ENCODE results near the gene IFT81. TPM values are rescaled to one million over a fixed set of nuclear protein-coding genes. Genes with fewer than 3 reads are reported as not detected.
A peak's percentile ranks its signal among the peaks of the same experiment; 100 is the strongest.

The IFT81 gene
- total and polyA plus RNA-seq, 2 donors (not counting 1 experiment from before 2014, with no cell fraction given) = 0.43 to 6.8 TPM

- ChIA-PET POLR2A (interaction anchor here (0.6 kb wide), 1 partner anchor 46 kb away, joined by 3 read pairs; no protein-coding TSS in a partner anchor), CTCF (interaction anchor here (0.8 to 1.1 kb wide), 2 partner anchors 14 to 35 kb away, joined by 3 read pairs; no protein-coding TSS in a partner anchor)
- Histone ChIP-seq H3K27ac (ENCODE audit: low read length in 2 of 2) (no peak overlapping the region), H3K79me2 (ENCODE audit: control insufficient read depth, insufficient read depth, low read length) (no peaks in the 10 kb centered on the region), H3K4me2 (replicated peaks; ENCODE audit: low read depth, low read length, poor library complexity, severe bottlenecking) (no peak overlapping the region), H3K27me3 (replicated peaks in 1 of 4; ENCODE audit: control extremely low read depth in 1 of 4, control insufficient read depth in 3 of 4, insufficient read depth in 4 of 4, low read length in 3 of 4) (no peaks in the 10 kb centered on the region), H4K20me1 (ENCODE audit: control insufficient read depth, insufficient read depth, low read length, poor library complexity, severe bottlenecking) (no peaks in the 10 kb centered on the region), H3K9ac (ENCODE audit: low read length) (no peak overlapping the region), H3K4me1 (ENCODE audit: control insufficient read depth in 2 of 2, insufficient read depth in 2 of 2, low read length in 2 of 2) (peaks cover 29 to 33% of the 10 kb centered on the region in 2 donors), H3K36me3 (replicated peaks in 1 of 2; ENCODE audit: control extremely low read depth in 1 of 2, control insufficient read depth in 1 of 2, extremely low read depth in 1 of 2, insufficient read depth in 2 of 2, low read length in 1 of 2) (no peaks in the 10 kb centered on the region), H3K9me3 (ENCODE audit: control extremely low read depth in 1 of 3, control insufficient read depth in 2 of 3, insufficient read depth in 1 of 3, low read length in 2 of 3) (peaks cover 0 to 9% (median 0%) of the 10 kb centered on the region in 3 donors), H3K4me3 (ENCODE audit: control extremely low read depth in 1 of 5, extremely low read depth in 1 of 5, insufficient read depth in 1 of 5, low read depth in 2 of 5, low read length in 4 of 5) (no peak overlapping the region), H2AFZ (ENCODE audit: insufficient read depth, low read depth, low read length, poor library complexity, severe bottlenecking) (no peak overlapping the region)
- no peak for DNase-seq
- H3K4me3 Mint-ChIP-seq = no peak overlapping the region
- intact Hi-C loops (cut with micrococcal nuclease) = no loop called here
- peak overlapping the region; percentile 1 for H3K27ac Mint-ChIP-seq
- H3K27me3 Mint-ChIP-seq = no peaks in the 10 kb centered on the region
- no peak for TF ChIP-seq CTCF (IDR thresholded peaks at IDR 0.05)
- no peak for TF ChIP-seq EZH2 (IDR thresholded peaks at IDR 0.05; ENCODE audit: borderline replicate concordance, insufficient read depth, low read depth, low read length, poor library complexity, severe bottlenecking)
- ATAC-seq (ENCODE audit: low read depth) = no peak
- H3K9me3 Mint-ChIP-seq (ENCODE audit: insufficient read depth) = no peaks in the 10 kb centered on the region
- whole genome bisulfite sequencing (ENCODE audit: insufficient coverage) = 100% methylated on average over 1 of the region's 4 CpGs
- peaks cover 30% of the 10 kb centered on the region for H3K4me1 Mint-ChIP-seq
Measured at GRCh38 chr12:110077800-110078199, 46.4 kb upstream of the IFT81 start.

Measured in B cell (primary cell).